CD4-positive, alpha-beta T cell treated with Interferon alpha-2 for 1 hour (primary cell): ENCODE results near the gene MTRFR.

Source experiments
- DNase-seq, 2 donors: peaks; one replicate each; pipeline ENCODE4 v3.0.0-alpha.2; 2020 to 2022

The MTRFR gene

GRCh38 chr12:123271001-123271668 lies 37.9 kb downstream of the MTRFR start:
- peak; percentile 66 to 79 for DNase-seq

- DNase-seq, result no peak
Observed at GRCh38 chr12:123273166-123273565, 39.9 kb downstream of the MTRFR start.

DNA sequence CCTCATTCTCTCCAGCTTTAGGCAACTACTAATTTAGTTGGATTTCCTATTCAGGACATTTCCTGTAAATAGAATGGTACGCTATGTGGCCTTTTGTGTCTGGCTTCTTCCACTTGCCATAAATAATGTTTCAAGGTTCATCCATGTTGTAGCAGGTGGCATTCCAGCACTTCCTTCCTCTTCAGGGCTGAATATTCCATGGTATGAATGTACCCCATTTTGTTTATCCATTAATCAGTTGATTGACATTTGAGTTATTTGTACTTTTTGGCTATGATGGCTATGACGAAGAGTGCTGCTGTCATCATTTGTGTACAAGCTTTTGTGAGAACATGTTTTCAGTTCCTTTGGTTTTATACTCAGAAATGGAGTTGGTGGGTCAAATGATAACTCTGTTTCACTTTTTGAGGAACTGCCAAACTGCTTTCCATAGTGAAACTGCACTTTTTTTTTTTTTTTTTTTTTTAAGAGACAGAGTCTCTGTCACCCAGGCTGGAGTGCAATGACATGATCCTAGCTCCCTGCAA lies 44.9 kb downstream of the MTRFR start:
- DNase-seq, result peak in 1 of 2 donors; percentile 25

GRCh38 chr12:123280971-123281370 lies 47.7 kb downstream of the MTRFR start:
- DNase-seq, result no peak

- no peak for DNase-seq
Observed at GRCh38 chr12:123282111-123282510, 48.9 kb downstream of the MTRFR start.

DNA sequence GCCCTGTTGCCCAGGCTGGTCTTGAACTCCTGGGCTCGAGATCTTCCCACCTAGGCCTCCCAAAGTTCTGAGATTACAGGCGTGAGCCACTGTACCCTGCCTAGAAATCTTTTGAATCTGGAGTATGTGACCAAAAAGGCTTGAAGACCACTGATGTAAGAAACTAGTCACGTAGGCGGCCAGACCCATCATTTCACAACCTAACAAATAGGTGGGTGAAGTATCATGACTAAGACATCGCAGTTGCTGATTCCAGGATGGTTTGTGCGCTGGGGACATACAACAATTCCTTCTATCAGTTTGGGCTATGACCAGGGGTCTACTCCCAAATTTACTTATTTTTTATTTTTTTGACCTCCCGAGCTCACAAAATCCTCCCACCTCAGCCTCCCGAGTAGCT lies 50.2 kb downstream of the MTRFR start:
- DNase-seq, result no peak

DNA sequence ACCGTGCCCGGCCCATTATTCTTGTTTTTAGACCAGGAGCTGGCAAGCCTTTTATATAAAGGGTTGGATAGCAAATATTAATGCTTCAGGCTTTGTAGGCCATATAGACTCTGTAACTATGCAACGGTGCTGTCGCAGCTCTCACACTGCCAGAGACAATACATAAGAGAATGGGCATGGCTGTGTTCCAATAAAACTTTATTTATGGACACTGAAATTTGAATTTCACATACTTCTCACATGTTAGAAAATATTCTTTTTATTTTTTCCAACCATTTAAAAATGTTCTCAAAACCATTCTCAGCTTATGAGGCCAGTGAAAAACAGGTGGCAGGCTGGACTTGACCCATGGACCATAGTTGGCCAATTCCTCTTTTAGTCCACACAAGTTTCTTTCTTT lies 51.4 kb downstream of the MTRFR start:
- DNase-seq, result no peak

GRCh38 chr12:123286652-123287373 lies 53.6 kb downstream of the MTRFR start:
- DNase-seq, result no peak

GRCh38 chr12:123288751-123289346 lies 55.6 kb downstream of the MTRFR start:
- no peak for DNase-seq

GRCh38 chr12:123289911-123290310 lies 56.7 kb downstream of the MTRFR start:
- DNase-seq, result no peak

- DNase-seq, result no peak
Observed at GRCh38 chr12:123293178-123293760, 60.0 kb downstream of the MTRFR start.

DNA sequence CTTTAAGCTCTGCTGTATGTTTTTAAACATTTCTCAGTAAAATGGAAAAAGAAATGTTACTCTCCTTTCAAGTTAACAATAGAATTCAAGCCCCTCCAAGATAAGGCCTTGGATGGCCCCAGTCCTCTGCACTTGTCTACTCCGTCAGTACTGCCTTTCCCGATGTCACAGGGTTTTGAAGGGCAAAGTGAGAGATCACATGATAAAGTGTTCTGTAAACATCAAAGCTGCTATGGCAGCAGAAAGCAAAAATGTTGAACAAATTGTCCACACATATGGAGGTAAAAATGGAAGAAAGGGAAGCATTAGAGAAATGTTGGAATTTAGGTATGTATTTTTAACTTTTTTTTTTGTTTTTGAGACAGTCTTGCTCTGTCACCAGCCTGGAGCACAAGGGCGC lies 71.9 kb downstream of the MTRFR start:
- DNase-seq, result no peak

- no peak for DNase-seq
Observed at GRCh38 chr12:123306200-123306599, 73.0 kb downstream of the MTRFR start.
